Stimulated activated CD4-positive, alpha-beta T cell treated with anti-CD3 and anti-CD28 coated beads, TNF-alpha, amount 100 ng/mL, for 48 hours (primary cell): ENCODE measurements around the gene NUF2.

Experiments
- DNase-seq, 3 donors: peaks; one replicate each; pipeline ENCODE4 v3.0.0-alpha.2; 2020; ENCODE audit warnings: low read depth in 3 of 3

The NUF2 gene

DNA sequence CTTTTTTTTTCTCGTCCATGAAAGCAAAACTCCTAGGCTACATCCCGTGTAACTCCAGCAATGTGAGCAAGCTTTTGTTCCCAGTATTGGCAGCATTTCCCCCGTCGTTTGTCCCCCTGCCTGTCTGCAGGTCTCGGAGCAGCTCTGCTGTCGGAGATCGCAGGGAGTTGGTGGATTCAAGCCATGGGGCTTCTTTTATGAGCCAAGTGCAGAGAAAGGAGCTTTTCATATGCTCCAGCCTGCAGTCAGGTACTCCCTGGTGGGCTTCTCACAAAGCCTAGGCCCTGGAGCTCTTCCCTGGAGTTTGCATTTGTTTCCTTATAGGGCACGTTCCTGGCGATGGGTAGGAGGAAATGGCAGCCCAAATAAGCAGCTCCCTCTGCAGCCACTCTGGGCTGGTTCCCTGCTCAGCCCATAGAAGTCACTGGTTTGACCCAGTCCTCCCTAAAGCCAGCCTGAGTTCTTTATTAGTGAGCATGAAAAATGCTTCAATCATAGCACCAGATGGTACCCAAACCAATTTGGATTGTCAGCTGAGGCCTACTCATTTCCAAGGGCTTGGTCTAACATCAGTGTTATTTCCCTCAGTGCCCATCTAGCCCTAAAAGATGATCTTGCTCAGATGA, 78.3 kb downstream of the NUF2 start:
- DNase-seq, result no peak

- no peak for DNase-seq
Measured at GRCh38 chr1:163401211-163401610, 79.5 kb downstream of the NUF2 start.
